ENCODE results near the gene CHADL. TPM values are rescaled to one million over a fixed set of nuclear protein-coding genes. Genes with fewer than 3 reads are reported as not detected.
A peak's percentile ranks its signal among the peaks of the same experiment; 100 is the strongest.

CHADL gene
- total and polyA plus RNA-seq, 9 of the 15 experiments (the other 6 are each of a cell fraction or from before 2014, with no cell fraction given) = not detected

GRCh38 chr22:41204992-41205900, 35.5 kb downstream of the CHADL start, which contains the start of gene L3MBTL2 (continued):
- TF ChIP-seq DEAF1 (CRISPR knock-in tag; IDR thresholded peaks at IDR 0.05) = no peak
- TF ChIP-seq U2AF1 (optimal IDR thresholded peaks at IDR 0.05; ENCODE audit: low read depth, low read length) = no peak
- no peak for TF ChIP-seq CBX3 (IDR thresholded peaks at IDR 0.05; ENCODE audit: borderline replicate concordance in 1 of 2, low read length in 2 of 2)
- no peak for TF ChIP-seq TSC22D4 (tag; IDR thresholded peaks at IDR 0.05)
- TF ChIP-seq IRF2 (CRISPR knock-in tag; IDR thresholded peaks at IDR 0.05) = no peak
- no peak for TF ChIP-seq RBM39 (optimal IDR thresholded peaks at IDR 0.05; ENCODE audit: low read depth, low read length)
- peak; percentile 63 for TF ChIP-seq ASH1L (IDR thresholded peaks at IDR 0.05; ENCODE audit: borderline replicate concordance, low read depth, partially characterized antibody)
- 0 out of 2 replicates have a peak, but pooled peaks have one; percentile 20 for TF ChIP-seq JUND (IDR thresholded peaks at IDR 0.05; ENCODE audit: borderline replicate concordance, low read depth, low read length)
- TF ChIP-seq JUND (tag; IDR thresholded peaks at IDR 0.05; ENCODE audit: borderline replicate concordance, low read depth, low read length) = no peak; the same call in 2 of the 3 replicates
- TF ChIP-seq MGA (IDR thresholded peaks at IDR 0.05) = peak; percentile 74
- no peak for TF ChIP-seq CAMTA2 (CRISPR knock-in tag; conservative IDR thresholded peaks at IDR 0.05)
- no peak for TF ChIP-seq ZNF280B (CRISPR knock-in tag; IDR thresholded peaks at IDR 0.05)
